Lung microvascular endothelial cell (primary cell): Measurements from ENCODE around the gene LRRC9. TPM values are rescaled to one million over a fixed set of nuclear protein-coding genes. Genes with fewer than 3 reads are reported as not detected.
"Not testable (repeated sequence)": the region's sequence is repeated elsewhere in the genome, so short reads cannot be mapped to it uniquely, and the experiment has no call there.

ENCODE experiments used
- DNase-seq, 2 donors: peaks; one replicate each; pipeline versions ENCODE4 v3.0.0 to v3.0.0-alpha.2; 2010; ENCODE audit warnings: low read depth in 2 of 2
- total RNA-seq: library from RNA; depleted of rRNA; stranded (reverse); fragments of >200 nt; gene quantifications from 2 replicates; pipeline ENCODE4 v1.2.1, GENCODE V29; 2014

Gene LRRC9
- total RNA-seq, 1 donor from 2014 or later, result not detected

DNA sequence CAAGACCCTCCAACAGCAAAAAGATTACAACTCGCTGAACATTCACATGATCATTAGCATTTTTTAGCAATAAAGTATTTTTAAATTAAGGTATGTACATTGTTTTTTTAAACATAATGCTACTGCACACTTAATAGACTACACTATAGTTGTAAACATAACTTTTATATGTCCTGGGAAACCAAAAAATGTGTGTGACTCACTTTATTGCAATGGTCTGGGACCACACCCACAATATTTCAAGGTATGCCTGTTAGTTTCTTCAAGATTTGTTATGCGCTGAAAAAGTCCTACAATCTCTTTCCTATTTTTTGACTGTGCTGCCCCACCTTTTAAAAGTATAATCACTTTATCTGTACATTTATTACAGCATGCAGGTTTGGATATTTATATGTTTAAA lies 141.4 kb downstream of the LRRC9 start:
- no peak for DNase-seq

DNA sequence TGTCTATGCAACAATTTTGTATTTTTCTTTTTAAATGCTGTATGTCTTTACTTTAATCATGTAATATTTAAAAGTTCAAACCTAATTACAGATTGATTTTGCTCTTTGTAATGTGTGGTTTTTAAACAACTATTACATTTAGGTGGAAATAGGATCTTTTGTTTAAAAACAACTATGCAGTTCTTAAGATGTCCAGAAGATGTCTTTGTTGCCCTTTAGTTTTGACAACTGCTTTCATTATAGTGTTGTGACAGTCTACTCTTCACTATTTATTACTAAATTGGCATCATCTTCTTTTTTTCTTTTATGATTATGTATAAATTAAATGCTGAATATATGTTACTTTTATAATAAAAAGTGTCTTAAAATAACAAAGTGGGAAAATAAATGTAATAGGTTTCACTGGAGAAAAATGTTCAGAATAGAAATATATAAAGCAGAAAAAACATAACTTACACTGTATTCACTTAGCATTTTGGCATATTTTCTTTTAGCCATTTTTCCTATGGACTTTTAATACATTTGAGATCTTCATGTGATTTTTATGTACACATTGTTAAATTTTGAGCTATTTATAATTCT lies 144.6 kb downstream of the LRRC9 start:
- peak; percentile 45 to 60 for DNase-seq

DNA sequence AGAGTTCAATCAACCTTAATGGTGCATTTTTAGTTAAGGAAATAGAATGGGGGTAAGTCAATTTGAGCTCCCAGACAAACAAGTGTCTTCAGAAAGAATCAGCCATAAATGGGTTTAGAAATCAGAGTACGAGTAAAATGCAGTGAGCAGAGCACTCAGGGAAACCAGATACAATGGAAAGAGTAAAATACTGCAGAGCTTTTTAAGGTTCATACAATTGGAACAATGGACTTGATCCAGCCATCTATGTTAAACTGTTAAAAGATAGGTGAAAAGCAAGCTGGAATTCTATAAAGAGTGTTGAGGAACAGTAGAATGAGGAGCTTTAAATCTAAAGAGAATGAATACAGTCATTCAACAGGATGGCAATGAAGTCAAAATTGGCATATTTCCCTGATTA lies 147.9 kb downstream of the LRRC9 start:
- DNase-seq, result no peak

DNA sequence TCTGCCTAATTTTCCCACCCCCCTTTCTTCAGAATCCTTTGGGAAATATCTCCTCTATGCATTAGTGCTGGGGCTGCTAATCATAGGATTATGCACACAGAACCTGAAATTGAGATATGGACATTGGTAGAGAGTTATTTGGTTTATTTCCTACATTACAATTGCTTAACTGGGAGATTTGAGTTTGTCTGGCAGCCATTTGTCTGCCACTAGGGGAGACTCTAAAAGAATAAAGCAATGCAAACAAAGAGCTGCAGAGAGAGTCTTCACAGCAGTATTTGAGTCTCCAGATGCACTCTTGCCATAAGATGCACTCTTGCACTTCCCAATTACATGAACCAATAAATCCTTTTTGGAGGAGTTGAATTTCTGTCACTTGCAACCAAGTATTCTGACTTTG lies 159.8 kb downstream of the LRRC9 start:
- DNase-seq, result no peak

DNA sequence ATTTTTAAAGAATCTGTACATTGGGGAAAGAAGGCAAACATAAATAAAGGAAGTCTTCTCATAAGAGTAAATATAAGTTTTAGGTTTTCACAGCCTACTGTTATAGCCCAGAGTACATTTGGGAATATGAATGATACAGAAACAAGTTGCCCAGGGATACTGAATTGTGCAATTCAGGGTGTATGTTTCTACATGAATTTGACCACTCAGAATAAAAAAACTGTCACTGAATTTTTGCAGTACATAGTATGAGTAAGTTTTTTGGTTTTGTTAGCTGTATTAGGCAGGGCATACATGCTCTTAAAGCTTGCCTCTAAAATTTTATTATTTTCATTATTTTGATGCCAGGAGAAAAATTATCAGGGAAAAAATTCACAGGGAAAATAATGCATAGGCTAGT lies 165.1 kb downstream of the LRRC9 start:
- no peak for DNase-seq

DNA sequence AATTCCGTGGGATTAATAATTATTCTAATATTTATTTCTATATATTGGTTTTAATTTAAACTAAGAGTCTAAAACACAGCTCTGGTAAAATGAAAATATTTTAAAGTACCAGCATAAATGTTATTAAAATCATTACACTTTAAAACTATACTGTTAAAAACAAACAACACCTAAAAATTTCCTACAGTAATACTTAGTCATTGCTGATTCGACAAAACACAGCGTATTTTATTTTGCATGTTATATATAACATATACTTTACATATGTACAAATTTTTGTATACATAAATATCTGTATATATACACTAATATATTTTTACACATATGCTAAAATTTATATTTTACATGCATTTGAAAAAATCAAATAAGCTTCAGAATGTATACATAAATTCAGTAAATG lies 165.7 kb downstream of the LRRC9 start:
- DNase-seq, result no peak

DNA sequence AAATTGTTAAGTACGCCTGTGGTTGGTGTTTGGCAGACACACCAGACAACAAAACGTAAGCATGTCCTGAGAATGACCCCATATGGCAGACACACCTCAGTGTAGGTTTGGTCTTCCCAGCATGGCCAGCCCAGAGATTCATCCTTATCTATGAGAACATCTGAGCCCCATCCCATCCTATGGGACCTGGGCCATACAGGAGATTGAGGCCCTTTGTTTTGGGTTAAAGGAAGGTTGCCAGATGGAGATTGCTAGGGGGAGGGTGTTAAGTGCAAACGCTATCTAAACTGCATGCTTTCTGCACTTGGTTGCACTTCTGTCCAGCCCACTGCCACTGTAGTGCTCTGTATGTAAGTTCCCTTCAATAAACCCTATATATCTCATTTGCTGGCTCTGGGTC lies 167.7 kb downstream of the LRRC9 start:
- no peak for DNase-seq

DNA sequence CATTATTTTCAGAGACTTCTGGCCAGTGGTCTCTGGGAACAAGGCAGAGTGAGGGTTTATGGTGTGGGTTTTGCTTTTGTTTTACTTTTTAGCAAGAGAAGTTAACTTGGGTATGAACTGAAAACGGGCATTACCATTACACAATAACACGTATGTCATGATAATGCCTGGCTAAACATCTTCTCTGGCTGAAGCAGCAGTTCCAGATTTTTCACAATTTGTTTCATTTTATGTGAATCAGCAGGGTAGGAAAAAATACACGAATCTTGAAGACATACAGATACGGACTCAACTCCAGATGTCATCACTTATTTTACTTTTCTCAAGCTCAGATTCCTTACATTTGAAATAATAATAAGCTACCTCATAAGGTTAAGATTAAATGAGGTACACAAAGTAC lies 169.3 kb downstream of the LRRC9 start:
- DNase-seq, result no peak

DNA sequence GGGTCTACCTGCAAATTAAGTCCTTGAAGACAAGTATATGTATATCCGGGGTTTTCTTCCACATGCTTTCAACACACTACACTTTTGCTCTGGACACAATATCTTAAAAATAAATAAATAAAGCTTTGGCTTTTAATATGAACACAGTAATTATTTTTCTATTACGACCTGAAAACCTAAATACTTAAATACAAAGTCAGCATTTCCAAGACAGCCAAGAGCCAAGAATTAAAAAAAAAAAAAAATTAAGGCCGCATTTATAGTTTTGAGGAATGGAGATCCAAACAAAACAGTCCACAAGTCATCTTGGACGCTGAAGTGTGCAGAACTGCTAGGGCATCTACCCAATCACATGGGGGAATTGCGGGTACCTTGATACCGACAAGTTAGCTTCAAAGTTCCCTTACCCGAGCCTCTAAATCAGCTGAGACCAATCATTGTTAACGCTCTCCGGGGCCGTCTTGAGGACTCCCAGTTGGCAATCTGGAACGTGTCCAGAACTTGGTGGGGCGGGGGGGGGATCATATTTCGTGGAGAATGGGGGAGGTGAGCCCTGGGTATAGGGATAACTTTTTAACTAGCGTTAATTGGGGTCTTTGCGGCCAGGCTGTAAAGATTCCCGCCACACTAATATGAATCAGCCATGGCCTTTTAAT lies 171.0 kb downstream of the LRRC9 start:
- peak; percentile 32 to 71 for DNase-seq

DNA sequence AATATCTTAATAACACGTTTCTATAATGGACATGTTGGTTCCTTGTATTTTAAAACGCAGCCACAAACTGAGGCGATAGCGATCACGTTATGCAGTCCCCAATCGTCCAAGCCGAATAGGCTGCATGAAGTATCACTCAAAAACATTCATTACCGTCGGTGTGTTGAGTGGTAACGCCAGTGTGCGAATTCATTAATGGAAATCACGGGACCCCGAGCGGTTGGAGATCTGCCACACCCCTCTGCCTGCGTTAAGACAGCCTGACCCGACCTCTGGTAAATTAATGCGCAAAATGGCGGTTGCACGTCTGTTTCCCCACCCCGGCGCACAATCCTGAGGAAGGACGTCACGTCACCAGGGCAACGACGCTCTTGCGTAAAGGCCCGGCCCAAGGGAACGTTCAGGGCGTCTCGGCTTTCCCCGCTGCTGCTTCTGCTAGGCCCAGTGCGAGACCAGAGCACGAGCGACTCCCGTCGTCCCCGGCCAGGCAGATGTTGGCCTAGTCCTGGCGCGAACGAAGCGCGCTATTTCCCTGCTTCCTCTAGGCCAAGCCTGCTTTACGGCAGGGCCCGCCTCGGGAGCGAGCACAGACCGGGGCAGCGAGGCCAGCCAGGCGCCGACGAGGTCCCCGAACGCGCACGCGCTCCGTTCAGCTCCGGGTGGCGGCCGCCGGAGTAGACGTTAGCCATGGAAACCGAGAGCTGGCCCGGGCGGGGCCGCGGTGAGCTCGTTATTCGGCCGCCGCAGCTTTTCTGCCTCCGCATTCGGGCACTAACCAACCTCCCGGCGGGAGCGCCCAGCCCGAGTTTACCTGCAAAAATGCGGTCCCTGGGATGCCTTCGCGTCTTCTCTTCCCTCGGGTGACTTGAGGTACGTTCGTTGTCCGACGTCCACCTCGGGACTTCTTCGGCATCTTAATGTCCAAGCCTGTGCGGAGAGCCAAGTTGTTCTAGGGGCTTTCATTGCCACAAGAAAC lies 171.9 kb downstream of the LRRC9 start, which contains the start of gene PCNX4:
Gene PCNX4, plus strand, starts transcription at position 374 of the 976 bp plus-strand sequence. CDS start 15,716 bp downstream, outside the sequence.
- DNase-seq, result peak; percentile 99

DNA sequence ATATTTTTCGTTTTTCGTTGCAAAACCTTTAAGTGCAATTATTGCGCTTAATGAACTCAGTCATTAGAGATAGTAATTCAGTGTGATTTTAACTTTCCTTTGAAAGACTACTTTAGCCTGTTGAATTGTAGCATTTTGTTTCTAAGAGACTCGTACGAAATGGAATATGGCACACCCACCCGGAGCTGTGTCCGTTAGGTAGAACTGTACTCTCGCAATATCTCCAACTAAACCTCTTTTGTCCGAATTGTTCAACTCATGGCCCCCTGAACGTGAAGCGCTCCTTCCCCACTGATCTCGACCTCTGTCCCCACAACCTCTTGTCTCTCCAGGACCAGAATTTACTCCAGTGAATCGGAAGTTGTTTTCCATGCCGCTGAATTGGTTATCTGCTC lies 172.6 kb downstream of the LRRC9 start:
- DNase-seq, result peak; percentile 56 to 60

DNA sequence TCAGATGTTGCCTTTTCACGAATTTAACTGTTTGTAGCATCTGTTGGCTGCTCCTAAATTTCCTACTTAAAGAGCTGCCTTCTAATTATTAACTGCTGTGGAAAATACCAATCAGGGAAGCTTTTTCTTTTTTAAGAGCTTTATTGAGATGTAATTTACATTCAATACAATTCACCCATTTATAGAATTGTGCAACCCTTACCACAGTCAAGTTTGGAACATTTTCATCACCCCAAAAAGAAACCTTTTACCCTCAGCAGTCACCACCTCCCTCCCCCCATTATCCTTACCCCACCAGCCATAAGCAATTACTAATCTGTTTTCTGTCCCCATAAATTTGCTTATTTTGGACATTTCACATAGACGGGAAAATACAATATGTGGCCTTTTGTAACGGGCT lies 173.1 kb downstream of the LRRC9 start:
- DNase-seq, result no peak

DNA sequence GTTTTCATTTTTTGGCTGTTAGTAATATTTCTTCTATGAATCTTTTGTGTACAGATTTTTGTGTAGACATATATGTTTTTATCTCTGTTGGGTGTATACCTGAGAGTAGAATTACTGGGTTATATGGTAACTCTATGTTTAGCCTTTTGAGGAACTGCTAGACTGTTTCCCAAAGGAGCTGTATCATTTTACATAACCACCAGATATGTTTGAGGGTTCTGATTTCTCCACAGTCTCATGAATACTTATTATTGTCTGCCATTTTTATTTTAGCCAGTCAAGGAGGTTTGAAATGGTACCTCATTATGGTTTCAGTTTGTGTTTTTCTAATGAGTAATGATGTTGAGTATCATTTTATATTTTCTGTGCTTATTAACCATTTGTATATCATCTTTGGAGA lies 173.7 kb downstream of the LRRC9 start:
- DNase-seq, result peak in 1 of 2 donors; percentile 3

DNA sequence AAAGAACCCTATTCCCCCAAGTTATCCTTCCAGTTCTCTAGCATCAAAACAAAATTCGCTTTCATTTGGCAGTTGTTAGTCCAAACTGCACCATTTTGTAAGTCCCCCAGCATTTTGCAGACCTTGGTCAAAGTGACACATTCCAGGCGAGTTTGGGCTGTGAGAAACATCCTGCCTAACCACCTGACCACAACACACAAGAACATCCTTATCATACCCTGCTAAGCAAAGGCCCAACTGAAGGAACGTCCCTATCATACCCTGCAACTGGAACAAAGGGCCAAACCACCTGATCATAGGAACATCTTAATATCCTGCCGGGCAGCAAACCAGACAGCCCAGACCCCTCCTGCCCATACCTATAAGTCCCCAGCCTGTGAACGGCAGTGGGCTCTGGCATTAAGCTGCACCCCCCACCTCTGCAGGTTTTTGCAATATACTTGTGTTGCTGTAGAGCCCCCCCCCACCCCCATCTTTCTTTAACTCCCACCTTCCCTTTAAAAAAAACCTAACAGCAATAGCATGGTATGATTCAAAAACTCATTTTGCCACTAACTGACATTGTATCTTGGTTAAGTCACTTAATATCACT lies 174.5 kb downstream of the LRRC9 start:
- peak; percentile 68 to 86 for DNase-seq

DNA sequence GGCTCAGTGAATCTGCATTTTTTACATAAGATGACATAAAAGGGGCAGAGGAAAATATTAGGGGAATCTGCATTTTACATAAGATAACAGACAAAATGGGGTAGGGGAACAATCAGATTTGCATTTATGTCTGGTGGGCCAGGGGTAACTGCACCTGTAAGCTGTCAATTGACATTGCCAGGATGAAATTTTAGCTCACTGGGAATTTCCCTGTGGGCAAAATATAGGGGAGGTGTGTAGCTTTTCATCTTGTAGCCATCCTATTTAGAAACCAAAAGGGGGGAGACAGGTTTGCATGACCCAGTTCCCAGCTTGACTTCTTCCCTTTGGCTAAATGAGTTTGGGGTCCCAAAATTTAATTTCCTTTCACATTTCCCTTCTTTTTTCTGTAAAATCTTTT lies 175.3 kb downstream of the LRRC9 start:
- no peak for DNase-seq

DNA sequence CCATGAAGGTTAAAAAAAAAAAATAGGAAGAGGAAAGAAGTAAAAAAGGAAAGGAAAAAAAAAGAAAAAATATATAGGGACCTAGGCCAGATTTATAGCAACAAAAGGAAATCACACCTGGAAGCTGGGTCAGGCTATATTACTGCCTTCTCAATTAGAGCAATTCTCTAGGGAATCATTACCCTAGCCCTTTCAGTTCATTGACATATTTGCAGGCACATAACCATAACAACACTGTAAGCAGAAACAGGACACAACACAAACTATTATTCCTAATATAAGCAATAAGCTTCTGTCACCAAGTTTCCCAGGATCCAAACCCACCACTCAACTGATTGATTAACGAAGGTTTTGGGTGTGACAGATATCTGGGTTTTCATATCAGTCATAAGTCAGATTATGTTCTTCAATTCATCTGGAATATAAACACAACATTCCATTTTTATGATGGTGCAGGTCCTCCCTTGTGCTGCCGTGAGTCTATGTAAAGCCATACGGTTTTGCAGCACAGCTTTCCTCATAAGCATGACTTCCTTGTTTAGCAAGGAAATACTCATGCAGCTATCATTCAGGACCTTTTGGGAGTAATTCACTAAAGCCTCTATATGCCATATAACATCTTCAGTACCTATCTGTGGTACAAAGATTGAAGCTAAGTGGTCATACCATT lies 176.0 kb downstream of the LRRC9 start:
- peak; percentile 51 to 66 for DNase-seq

DNA sequence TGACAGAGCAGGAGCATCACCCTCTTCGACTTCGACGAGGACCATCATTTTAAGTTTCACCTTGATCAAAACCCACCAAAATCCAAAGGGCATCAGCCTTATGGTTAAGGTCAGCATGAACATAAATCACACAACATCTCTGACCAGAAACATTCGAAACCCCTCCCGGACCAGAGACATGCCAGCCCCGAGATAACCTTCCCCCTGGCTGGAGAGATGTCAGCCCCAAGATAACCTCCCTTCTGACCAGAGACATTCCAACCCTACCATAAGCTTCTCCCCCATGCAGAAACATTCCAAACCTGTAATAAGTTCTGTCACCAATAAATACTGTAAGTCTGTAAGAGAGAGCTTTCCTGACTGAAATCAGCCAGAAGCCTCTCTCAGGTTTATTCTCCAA lies 178.0 kb downstream of the LRRC9 start:
- DNase-seq, result no peak

DNA sequence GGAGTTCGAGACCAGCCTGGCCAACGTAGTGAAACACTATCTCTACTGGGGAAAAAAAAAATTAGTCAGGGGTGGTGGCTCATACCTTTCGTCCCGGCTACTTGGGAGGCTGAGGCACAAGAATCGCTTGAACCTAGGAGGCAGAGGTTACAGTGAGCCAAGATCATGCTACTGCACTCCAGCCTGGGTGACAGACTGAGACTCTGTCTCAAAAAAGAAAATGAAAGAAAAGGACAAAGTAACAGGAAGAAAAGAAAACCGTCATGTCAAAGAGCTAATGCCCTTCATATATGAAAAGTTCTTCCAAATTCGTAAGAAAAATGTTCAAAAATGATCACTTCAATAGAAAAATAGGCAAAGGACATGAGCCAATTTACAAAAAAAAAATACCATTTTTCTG lies 179.9 kb downstream of the LRRC9 start:
- not testable (repeated sequence) for DNase-seq

DNA sequence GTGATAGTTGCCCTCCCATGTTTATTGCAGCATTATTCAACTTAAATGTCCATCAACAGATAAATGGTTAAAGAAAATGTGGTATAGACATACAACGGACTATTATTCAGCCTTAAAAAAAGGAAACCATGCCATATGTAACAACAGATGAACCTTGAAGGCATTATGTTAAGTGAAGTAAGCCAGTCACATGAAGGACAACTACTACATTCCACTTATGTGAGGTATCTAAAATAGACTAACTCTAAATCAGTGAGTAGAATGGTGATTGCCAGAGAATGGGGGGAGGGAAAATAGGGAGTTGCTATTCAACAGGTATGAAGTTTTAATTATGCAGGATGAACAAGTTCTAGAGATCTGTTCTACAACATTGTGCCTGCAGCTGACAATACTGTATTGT lies 181.8 kb downstream of the LRRC9 start:
- no peak for DNase-seq

DNA sequence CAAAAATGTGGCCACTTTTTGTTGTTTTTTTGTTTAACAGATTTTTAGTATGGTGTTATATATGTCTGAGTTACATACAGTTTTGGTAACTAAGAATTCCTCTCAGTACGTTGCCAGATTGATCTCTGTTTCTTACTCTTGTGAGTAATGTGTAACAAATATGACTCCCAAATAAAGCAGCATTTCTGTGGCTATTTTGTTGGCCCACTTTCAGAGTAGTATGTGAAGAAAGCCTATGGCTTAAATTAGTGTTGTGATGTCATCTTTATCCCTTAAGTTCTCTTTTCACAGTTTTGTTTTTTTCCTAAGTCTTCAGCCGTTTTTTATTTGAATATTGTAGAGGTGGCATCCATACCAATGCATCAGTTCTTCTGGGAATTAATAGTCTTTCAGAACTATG lies 182.4 kb downstream of the LRRC9 start:
- DNase-seq, result no peak

DNA sequence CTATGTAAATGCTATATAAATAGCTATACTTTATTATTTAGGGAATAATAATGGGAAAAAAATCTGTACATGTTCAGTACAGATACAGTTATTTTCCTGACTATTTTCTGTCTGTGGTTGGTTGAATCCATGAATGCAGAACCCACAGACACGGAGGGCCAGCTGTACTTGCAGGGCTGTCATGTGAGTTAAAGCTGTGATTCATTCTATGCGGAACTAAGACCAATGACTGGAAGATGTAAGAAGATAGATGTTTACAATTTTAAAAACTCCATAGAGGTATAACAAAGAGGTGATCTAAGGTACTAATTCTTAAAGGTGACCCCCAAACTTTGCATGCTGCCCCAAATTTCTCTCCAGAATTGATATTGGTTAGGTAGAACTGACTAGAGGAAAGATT lies 186.4 kb downstream of the LRRC9 start:
- DNase-seq, result peak in 1 of 2 donors; percentile 12
